GM18870 (cell line): ENCODE data around the gene ANKRD34C.

Experiments used
- ATAC-seq: cut with Tn5 transposase; IDR thresholded peaks from one replicate; pipeline ENCODE4 v1.9.1; 2021; ENCODE audit warnings: moderate library complexity; ENCODE audit not compliant: unreplicated experiment

Gene ANKRD34C

DNA sequence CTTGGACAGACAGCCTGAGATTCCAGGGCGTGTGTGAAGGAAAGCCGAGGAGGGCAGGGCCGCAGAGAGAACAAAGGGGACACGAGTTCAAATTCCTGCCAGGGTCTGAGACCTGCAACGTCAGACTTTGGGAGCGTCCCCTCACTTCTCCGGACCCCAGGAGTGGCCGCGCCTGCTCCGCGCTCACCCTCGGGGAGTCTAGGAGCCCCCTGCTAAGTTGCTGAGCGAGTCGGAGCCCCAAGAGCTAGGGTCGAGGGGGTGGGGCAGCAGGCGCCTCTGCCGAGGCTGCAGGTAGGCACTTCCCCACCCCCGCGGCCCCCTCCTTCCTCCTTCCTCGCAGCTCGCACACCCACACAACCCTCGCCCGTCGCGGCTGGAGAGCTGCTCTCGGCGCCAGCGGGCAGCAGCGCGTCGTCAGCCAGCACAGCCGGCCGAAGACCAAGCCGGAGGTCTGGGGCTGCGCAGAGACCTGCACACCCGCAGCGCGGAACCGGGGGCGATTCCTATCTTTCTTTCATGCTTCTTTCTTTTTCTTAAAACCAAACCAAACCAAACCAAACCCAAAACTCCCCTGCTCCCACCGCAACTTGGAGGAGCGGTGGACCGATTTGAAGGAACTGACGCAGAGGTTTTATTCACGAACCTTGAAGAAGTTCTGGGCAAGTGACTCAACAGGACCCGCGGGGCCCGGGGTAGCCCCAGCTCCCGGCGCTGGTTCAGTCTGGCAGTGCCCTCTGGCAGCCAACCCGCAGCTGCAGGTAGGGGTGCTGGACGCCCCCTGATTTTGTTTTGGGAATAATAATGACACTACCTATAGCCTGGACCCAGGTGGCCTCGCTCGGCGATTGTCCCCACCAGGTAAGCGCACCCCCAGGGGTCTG, at the start of gene ANKRD34C:
Gene ANKRD34C, plus strand, starts transcription at position 352 of the 881 bp plus-strand sequence. CDS start 10,563 bp downstream, outside the sequence.
- ATAC-seq: no peak

DNA sequence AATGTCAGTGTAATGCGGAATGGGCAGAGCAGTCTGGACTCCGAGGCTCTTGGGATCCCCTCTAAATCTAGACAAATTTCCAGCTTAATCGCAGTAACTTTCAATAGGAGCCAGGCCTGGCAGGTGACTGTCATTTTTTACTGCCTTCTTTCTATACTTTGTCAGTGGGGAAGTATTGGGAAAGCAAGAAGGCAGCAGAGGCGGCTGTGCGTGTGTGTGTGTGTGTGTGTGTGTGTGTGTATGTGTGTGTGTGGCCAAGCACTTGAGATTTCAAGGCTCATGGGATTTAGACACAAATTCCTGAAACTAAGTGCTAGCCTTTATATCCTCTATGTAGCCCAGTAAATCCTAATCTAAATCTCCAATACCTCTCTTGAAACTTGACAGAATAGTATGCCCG, 49.3 kb upstream of the ANKRD34C start:
- no peak for ATAC-seq

DNA sequence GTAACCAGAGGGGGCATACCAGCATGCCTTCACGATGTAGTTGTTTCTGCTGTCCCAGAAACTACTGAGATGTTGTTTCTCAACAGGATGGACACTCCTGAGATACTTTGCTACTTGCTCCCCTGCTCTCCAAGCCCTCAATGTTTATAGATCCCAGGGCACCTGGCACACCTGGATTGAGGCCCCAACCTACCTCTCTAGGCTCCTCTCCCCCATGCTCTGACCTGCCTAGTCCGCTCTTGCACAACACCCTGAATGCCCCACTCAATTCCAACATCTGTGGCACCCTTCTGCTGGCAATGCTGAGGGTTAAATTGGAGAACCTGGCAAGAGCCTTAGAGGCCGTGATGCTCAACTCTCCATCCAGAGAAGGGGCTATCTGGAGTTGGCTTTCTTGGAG, 42.5 kb upstream of the ANKRD34C start:
- ATAC-seq: no peak

- no peak for ATAC-seq
These were observed 38.8 kb upstream of the ANKRD34C start for GRCh38 chr15:79243723-79244122.

GRCh38 chr15:79244876-79245275, 37.6 kb upstream of the ANKRD34C start:
- ATAC-seq: no peak

GRCh38 chr15:79248183-79248582, 34.3 kb upstream of the ANKRD34C start:
- no peak for ATAC-seq

DNA sequence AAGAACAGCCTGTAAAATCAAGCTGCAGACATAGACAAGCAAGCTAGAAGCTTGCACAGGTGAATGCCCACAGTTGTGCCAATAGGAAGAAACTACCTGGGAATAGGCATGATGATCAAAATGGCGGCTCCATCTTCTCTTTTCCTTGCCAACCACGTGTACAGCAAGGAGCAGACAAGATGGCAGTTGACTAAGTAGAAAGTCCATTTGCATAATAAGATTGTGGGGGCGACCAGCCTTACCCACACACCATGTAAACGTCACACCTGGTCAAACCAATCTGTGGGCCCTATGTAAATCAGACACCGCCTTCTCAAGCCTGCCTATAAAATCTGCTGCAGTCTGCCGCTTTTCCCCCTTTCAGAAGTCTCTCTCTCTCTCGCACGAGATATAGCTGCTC, 25.1 kb upstream of the ANKRD34C start:
- no peak for ATAC-seq

- no peak for ATAC-seq
These were observed 20.7 kb upstream of the ANKRD34C start for GRCh38 chr15:79261836-79262235.

GRCh38 chr15:79265167-79265566, 17.4 kb upstream of the ANKRD34C start:
- no peak for ATAC-seq

GRCh38 chr15:79265987-79266579, 16.4 kb upstream of the ANKRD34C start:
- ATAC-seq: no peak

GRCh38 chr15:79283252-79284048, 928 bp downstream of the ANKRD34C start:
- ATAC-seq: no peak

- no peak for ATAC-seq
These were observed 8.2 kb downstream of the ANKRD34C start for GRCh38 chr15:79290642-79291275.

GRCh38 chr15:79292011-79292410, 9.5 kb downstream of the ANKRD34C start:
- no peak for ATAC-seq

GRCh38 chr15:79294075-79294474, 11.6 kb downstream of the ANKRD34C start:
- ATAC-seq: no peak

GRCh38 chr15:79296583-79296982, 14.1 kb downstream of the ANKRD34C start:
- ATAC-seq: no peak

DNA sequence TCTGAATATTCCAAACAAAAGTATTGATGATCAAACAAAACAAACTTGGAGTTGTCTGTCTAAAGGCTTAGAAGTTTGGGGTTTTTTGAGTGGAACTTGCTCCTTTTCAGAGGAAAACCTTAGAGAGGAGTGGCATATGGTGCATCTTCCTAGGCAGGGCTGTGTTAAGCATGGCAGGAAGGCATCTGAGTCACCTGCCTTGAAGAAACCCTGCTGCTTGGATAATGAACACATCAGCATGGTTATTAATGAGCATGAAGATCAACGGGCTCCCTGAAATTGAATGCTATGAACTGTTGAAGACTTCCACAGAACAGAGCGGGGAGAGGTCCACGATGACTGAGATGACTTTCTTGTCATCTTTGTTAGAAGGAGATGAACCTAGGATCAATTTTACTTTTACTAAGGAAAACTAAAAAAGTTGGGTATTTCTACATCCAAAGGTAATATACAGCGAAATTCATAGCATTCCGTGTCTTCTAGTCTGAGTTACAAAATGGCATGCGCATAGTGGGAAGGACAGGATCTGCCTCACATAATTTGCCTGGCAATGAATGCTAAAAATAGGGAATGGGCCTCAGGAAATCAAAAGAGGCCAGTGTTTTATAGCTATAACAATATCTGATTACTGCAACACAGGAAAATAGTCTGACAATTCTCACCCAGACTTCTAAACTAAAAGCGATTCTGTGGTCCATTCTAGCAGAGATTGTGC, 16.8 kb downstream of the ANKRD34C start:
- ATAC-seq: no peak

- ATAC-seq: no peak
These were observed 17.3 kb downstream of the ANKRD34C start for GRCh38 chr15:79299841-79300235.

- ATAC-seq: no peak
These were observed 24.7 kb downstream of the ANKRD34C start for GRCh38 chr15:79307251-79307650.

DNA sequence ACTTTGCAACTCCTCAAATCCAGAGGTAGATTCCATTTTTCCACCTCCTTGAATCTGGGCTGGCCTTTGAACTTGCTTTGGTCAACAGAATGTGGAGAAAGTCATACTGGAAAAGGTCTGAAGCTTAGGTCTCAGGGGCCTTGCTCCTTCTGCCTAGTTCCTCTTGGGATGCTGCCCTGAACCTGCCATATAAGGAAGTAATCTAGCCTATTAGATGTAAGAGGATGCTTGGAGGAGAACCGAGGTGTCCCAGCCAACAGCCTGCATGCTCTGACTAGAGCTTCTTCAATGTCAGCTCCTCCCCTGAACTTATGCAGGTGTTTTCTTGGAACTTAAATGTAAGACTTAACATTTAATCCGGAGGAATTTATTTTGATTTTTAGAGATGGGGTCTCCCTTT, 26.4 kb downstream of the ANKRD34C start:
- no peak for ATAC-seq

DNA sequence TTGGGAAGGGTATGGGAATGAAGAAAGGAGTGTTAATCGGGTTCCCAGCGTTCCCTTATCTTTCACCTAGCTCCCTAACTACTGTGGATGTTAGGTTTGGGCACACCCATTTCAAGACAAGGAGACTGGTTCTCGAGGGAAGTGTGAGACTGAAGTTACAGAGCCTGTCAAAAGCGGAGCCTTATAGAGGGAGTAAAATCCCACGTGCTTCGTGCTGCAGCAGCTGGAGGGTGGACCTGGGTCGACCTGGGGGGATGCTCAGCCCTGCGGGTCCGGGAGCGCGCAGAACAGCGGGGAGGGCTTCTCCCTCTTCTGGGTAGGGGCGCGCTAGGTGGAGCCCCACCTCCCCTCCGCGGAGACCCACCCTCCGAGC, 28.1 kb downstream of the ANKRD34C start:
- ATAC-seq: peak; percentile 19
